Panc1 (cell line): ENCODE data around the gene GLTP. TPM values are rescaled to one million over a fixed set of nuclear protein-coding genes. Genes with fewer than 3 reads are reported as not detected.
A peak's percentile ranks its signal among the peaks of the same experiment; 100 is the strongest.
"Not testable (repeated sequence)": the region's sequence is repeated elsewhere in the genome, so short reads cannot be mapped to it uniquely, and the experiment has no call there.

Experiments used
- ATAC-seq: fragments of 200-7000 bp; cut with Tn5 transposase; 2 replicates; pipeline ENCODE4 v1.9.1; 2020; ENCODE audit warnings: mild to moderate bottlenecking, moderate library complexity
- BruUV-seq: library from RNA; stranded (reverse); fragments of 400-500 nt; replicated peaks from 2 replicates; lab custom pipeline; 2021; lab: Mats Ljungman, UMichigan
- CTCF ChIA-PET: fragments of 300-600 bp; sonication (Branson Sonifier 250); formaldehyde crosslinking; loops from one replicate; lab custom pipeline; 2022; ENCODE audit warnings: antibody characterized with exemption; lab: Charles Lee
- POLR2A ChIA-PET: fragments of 300-600 bp; sonication (Branson Sonifier 250); formaldehyde crosslinking; loops from one replicate; lab custom pipeline; 2022; ENCODE audit warnings: antibody characterized with exemption; lab: Charles Lee
- DNase-seq: peaks from one replicate; pipeline ENCODE4 v3.0.0-alpha.2; 2010; ENCODE audit warnings: low read depth, low spot score
- H3K27ac ChIP-seq: 2 replicates; pipeline ENCODE4 v1.5.1; 2011; ENCODE audit warnings: mild to moderate bottlenecking, low read length, inconsistent platforms
- H3K27me3 ChIP-seq: fragments of 200-500 bp; sonication (Bioruptor generic); 2 replicates; pipeline ENCODE4 v1.6.0; 2014; ENCODE audit warnings: low read length, inconsistent platforms; ENCODE audit not compliant: control insufficient read depth, insufficient read depth
- H3K36me3 ChIP-seq: fragments of 200-500 bp; sonication (Bioruptor generic); 2 replicates; pipeline ENCODE4 v1.5.1; 2014; ENCODE audit warnings: inconsistent platforms, mild to moderate bottlenecking, low read length, moderate library complexity; ENCODE audit not compliant: control insufficient read depth, insufficient read depth
- H3K4me1 ChIP-seq: 2 replicates; pipeline ENCODE4 v1.5.1; 2011; ENCODE audit warnings: inconsistent platforms, mild to moderate bottlenecking, low read length, moderate library complexity; ENCODE audit not compliant: control insufficient read depth, insufficient read depth
- H3K4me3 ChIP-seq, 2 experiments: 2 replicates each; pipeline ENCODE4 v1.5.1; 2011 to 2012; ENCODE audit warnings: low read depth in 2 of 2, low read length in 2 of 2, mild to moderate bottlenecking in 2 of 2, inconsistent platforms in 1 of 2, moderate library complexity in 1 of 2
- H3K9me3 ChIP-seq: fragments of 200-500 bp; sonication (Bioruptor generic); 2 replicates; pipeline ENCODE4 v1.5.1; 2014; ENCODE audit warnings: low read depth, mild to moderate bottlenecking, inconsistent platforms, low read length, moderate library complexity; ENCODE audit not compliant: control insufficient read depth, insufficient read depth
- POLR2AphosphoS5 ChIP-seq: IDR thresholded peaks from 2 replicates; pipeline ENCODE4 v1.6.1; 2012; ENCODE audit warnings: mild to moderate bottlenecking, low read depth, low read length, moderate library complexity
- REST ChIP-seq, 2 experiments: IDR thresholded peaks; 2 replicates each; pipeline ENCODE4 v1.6.1; 2011 to 2012; ENCODE audit warnings: low read depth in 2 of 2, control low read depth in 1 of 2, low read length in 1 of 2, mild to moderate bottlenecking in 1 of 2, moderate library complexity in 1 of 2; ENCODE audit not compliant: insufficient read depth in 1 of 2
- SIN3A ChIP-seq: IDR thresholded peaks from 2 replicates; pipeline ENCODE4 v1.6.1; 2012; ENCODE audit warnings: low read depth, mild to moderate bottlenecking, low read length, moderate library complexity, borderline replicate concordance; ENCODE audit not compliant: insufficient read depth
- TCF7L2 ChIP-seq: IDR thresholded peaks from 2 replicates; pipeline ENCODE4 v1.6.1; 2011; ENCODE audit warnings: mild to moderate bottlenecking, low read depth, low read length, inconsistent platforms
- in situ Hi-C: cut with HindIII; loops from 2 replicates; pipeline ENCODE4 v1.10.0; 2016; ENCODE audit warnings: low sequenced_read_pairs, low pct_unique_long_range_greater_than_20kb
- intact Hi-C: fragments of 100-400 bp; cut with micrococcal nuclease; formaldehyde crosslinking; loops from one replicate; pipeline ENCODE4 v1.10.0; 2022; ENCODE audit not compliant: unreplicated experiment
- total RNA-seq: library from RNA; stranded (reverse); gene quantifications from one replicate; pipeline ENCODE4 v1.2.1, GENCODE V29; 2021; ENCODE audit not compliant: unreplicated experiment

GLTP gene
- total RNA-seq, 1 experiment from 2014 or later: 24.8 TPM

GRCh38 chr12:109899783-109900751 is 19.7 kb upstream of the GLTP start, which contains the start of gene TCHP:
Gene TCHP (plus strand): TSS chr12:109900274. CDS start chr12:109903027, 2,753 bp downstream.
- TF ChIP-seq TCF7L2 (peak; percentile 42; the same call in 1 of the 2 replicates), POLR2AphosphoS5 (peak; percentile 75), REST (IDR thresholded peaks at IDR 0.05; ENCODE audit: insufficient read depth in 1 of 2, low read depth in 2 of 2, low read length in 1 of 2) (no peak)
- TSS peak; percentile 80 for BruUV-seq
- ChIA-PET POLR2A (no interaction called here), CTCF (no interaction called here)
- peaks cover 2% of the 10 kb centered on the region; the same call in 1 of the 2 replicates for H3K36me3 ChIP-seq
- intact Hi-C loops: no loop called here
- in situ Hi-C loops: no loop called here
- peak; percentile 47 for DNase-seq
- H3K27ac ChIP-seq: peak within 1 kb of the TSS; percentile 91
- peak; percentile 94 for ATAC-seq
- H3K27me3 ChIP-seq: no peaks in the 10 kb centered on the region
- peaks cover 18% of the 10 kb centered on the region; the same call in 1 of the 2 replicates for H3K4me1 ChIP-seq
- peak within 1 kb of the TSS; percentile 77 to 92 for H3K4me3 ChIP-seq
- H3K9me3 ChIP-seq: no peaks in the 10 kb centered on the region

GRCh38 chr12:109899345-109899744 is 19.0 kb upstream of the GLTP start:
- Histone ChIP-seq H3K4me1 (peaks cover 18% of the 10 kb centered on the region; the same call in 1 of the 2 replicates), H3K27ac (peak overlapping the region; percentile 91), H3K4me3 (peak overlapping the region; percentile 77 to 92)
- POLR2A ChIA-PET, H3K36me3 ChIP-seq, intact Hi-C loops, CTCF ChIA-PET, H3K27me3 ChIP-seq, DNase-seq, ATAC-seq, in situ Hi-C loops, H3K9me3 ChIP-seq, BruUV-seq: not testable (repeated sequence)

DNA sequence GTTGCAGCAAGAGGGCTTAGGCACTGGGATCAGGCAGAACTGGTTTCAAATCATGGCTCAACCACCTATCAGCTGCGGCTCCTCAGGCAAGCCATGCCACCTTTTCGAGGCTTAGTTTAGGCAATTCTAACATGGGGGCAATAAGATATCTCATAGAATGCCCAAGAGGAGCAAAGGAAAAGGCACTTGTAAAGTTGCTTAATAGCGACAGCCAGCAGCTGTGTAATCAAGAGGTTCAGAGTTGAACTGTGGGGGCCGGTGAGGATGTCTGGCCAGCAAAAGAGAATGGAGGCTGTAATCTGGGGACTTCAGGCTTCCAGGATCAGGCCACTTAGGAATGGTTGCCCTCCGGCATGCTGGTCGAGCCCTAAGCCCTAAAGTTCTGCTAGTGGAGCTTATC is 16.7 kb upstream of the GLTP start:
- Histone ChIP-seq H3K27ac (no peak overlapping the region), H3K9me3 (no peaks in the 10 kb centered on the region), H3K27me3 (no peaks in the 10 kb centered on the region), H3K36me3 (no peaks in the 10 kb centered on the region), H3K4me1 (peaks cover 18% of the 10 kb centered on the region; the same call in 1 of the 2 replicates), H3K4me3 (no peak overlapping the region)
- no TSS peak for BruUV-seq
- TF ChIP-seq REST (IDR thresholded peaks at IDR 0.05; ENCODE audit: insufficient read depth in 1 of 2, low read depth in 2 of 2, low read length in 1 of 2) (no peak), TCF7L2 (no peak), POLR2AphosphoS5 (no peak), SIN3A (no peak)
- ATAC-seq (no peak), DNase-seq (no peak)
- in situ Hi-C loops (no loop called here), intact Hi-C loops (no loop called here)
- POLR2A ChIA-PET: interaction anchor here (0.5 kb wide), 1 partner anchor 11 kb away, joined by 13 read pairs; no protein-coding TSS in a partner anchor
- CTCF ChIA-PET: no interaction called here
